Psoas muscle (tissue), 8 donors: Measurements from ENCODE around the gene UPF1. TPM values are rescaled to one million over a fixed set of nuclear protein-coding genes. Genes with fewer than 3 reads are reported as not detected.

ENCODE experiments used
- ATAC-seq, 4 donors: fragments of 200-7000 bp; cut with Tn5 transposase; one replicate each; pipeline ENCODE4 v1.9.1; 2020; ENCODE audit warnings: moderate library complexity in 3 of 4, mild to moderate bottlenecking in 2 of 4
- DNase-seq, 2 donors: peaks; one replicate each; pipeline ENCODE4 v3.0.0-alpha.2; 2020
- H3K27ac ChIP-seq: fragments of 200-600 bp; one replicate; pipeline ENCODE4 v1.8.0; 2022
- H3K27me3 ChIP-seq, 3 donors: fragments of 200-600 bp in 1 of 3; one replicate each; pipeline versions ENCODE4 v1.6.1 to v1.8.0; 2013 to 2022; ENCODE audit warnings: low read length in 2 of 3, mild to moderate bottlenecking in 2 of 3, moderate library complexity in 1 of 3; ENCODE audit not compliant: insufficient read depth in 3 of 3
- H3K36me3 ChIP-seq, 2 donors: fragments of 200-600 bp in 1 of 2; one replicate each; pipeline versions ENCODE4 v1.6.1 to v1.8.0; 2013 to 2022; ENCODE audit warnings: low read depth in 1 of 2, mild to moderate bottlenecking in 1 of 2, moderate library complexity in 1 of 2; ENCODE audit not compliant: insufficient read depth in 1 of 2
- H3K4me1 ChIP-seq: fragments of 200-600 bp; one replicate; pipeline ENCODE4 v1.8.0; 2022
- H3K4me3 ChIP-seq: fragments of 200-600 bp; one replicate; pipeline ENCODE4 v1.8.0; 2022; ENCODE audit warnings: mild to moderate bottlenecking
- H3K9me3 ChIP-seq: fragments of 200-600 bp; one replicate; pipeline ENCODE4 v1.8.0; 2022
- WGBS, 3 donors: extraction: QIAGEN DNeasy Blood & Tissue Kit; methylation state at CpG; one replicate each; pipeline versions ENCODE4 v1.1.6 to v1.1.7; 2013; 5-methylcytosine and 5-hydroxymethylcytosine counted together
- intact Hi-C, 2 donors: fragments of 100-400 bp; cut with DNase I; formaldehyde crosslinking; loops; one replicate each; pipeline versions ENCODE4 v1.11.0 to v1.14.2; 2022
- polyA plus RNA-seq, 3 donors: library from polyadenylated mRNA; stranded (reverse); fragments of 200-250 nt; gene quantifications; one replicate each; pipeline ENCODE4 v1.2.3, GENCODE V29; 2013
- total RNA-seq, 4 donors: library from RNA; stranded (reverse); fragmentation: NEBNext Ultra II Directional in 2 of 4; extraction: Animal tissue kit (Norgen Biotek cat#: 25700) in 2 of 4; gene quantifications; one replicate each; pipeline versions ENCODE4 v1.2.1 to v1.2.4, GENCODE V29; 2021 to 2023
- TF ChIP-seq, protein P1 (sequence below): fragments of 200-600 bp; IDR thresholded peaks from one replicate; pipeline ENCODE4 v1.8.0; 2022; ENCODE audit warnings: antibody characterized with exemption
- donor health status: healthy with polysubstance abuse.
- donor health status: DM: no; HTN: no; CAD: no; lungs with moderate emphysema.
- donor health status: Bipolar disorder and iron deficiency.
- donor health status: healthy.
- donor health status: DM: yes; HTN: yes; CAD: no.
- donor health status: DM: no; HTN: no; CAD: no.
- donor health status: DM: no; HTN: no; CAD: no.
- donor health status: DM: yes; HTN: yes; CAD: no.

Gene UPF1
- total and polyA plus RNA-seq, 7 donors, result 15.6 to 45.0 (median 34.6) TPM

- Histone ChIP-seq H3K36me3 (peaks cover 9 to 98% of the 10 kb centered on the region in 2 donors), H3K4me1 (peaks cover 14% of the 10 kb centered on the region), H3K4me3 (no peak overlapping the region), H3K27me3 (no peaks in the 10 kb centered on the region), H3K27ac (no peak overlapping the region), H3K9me3 (no peaks in the 10 kb centered on the region)
- DNase-seq (peak in 1 of 2 donors; percentile 11), ATAC-seq (no peak)
- TF ChIP-seq, protein P1, sequence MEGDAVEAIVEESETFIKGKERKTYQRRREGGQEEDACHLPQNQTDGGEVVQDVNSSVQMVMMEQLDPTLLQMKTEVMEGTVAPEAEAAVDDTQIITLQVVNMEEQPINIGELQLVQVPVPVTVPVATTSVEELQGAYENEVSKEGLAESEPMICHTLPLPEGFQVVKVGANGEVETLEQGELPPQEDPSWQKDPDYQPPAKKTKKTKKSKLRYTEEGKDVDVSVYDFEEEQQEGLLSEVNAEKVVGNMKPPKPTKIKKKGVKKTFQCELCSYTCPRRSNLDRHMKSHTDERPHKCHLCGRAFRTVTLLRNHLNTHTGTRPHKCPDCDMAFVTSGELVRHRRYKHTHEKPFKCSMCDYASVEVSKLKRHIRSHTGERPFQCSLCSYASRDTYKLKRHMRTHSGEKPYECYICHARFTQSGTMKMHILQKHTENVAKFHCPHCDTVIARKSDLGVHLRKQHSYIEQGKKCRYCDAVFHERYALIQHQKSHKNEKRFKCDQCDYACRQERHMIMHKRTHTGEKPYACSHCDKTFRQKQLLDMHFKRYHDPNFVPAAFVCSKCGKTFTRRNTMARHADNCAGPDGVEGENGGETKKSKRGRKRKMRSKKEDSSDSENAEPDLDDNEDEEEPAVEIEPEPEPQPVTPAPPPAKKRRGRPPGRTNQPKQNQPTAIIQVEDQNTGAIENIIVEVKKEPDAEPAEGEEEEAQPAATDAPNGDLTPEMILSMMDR, result no peak
- WGBS, 3 donors, result 67 to 73% (median 69%) methylated on average over 16 of the region's 16 CpGs
- intact Hi-C loops, result no loop called here
Measured at GRCh38 chr19:18863843-18864362, 32.1 kb downstream of the UPF1 start.

- Histone ChIP-seq H3K27ac (no peak overlapping the region), H3K9me3 (no peaks in the 10 kb centered on the region), H3K4me1 (peaks cover 1% of the 10 kb centered on the region), H3K27me3 (peaks cover 0 to 2% (median 0%) of the 10 kb centered on the region in 3 donors), H3K4me3 (no peak overlapping the region), H3K36me3 (peaks cover 9 to 83% of the 10 kb centered on the region in 2 donors)
- DNase-seq (peak in 1 of 2 donors; percentile 12), ATAC-seq (no peak)
- intact Hi-C loops, result no loop called here
- TF ChIP-seq, protein P1, result no peak
- 86 to 93% (median 90%) methylated on average over 26 to 27 of the region's 27 CpGs for WGBS, 3 donors
Measured at GRCh38 chr19:18865106-18865972, 33.6 kb downstream of the UPF1 start.

- Histone ChIP-seq H3K9me3 (no peaks in the 10 kb centered on the region), H3K27ac (no peak overlapping the region), H3K36me3 (peaks cover 9 to 75% of the 10 kb centered on the region in 2 donors), H3K4me1 (no peaks in the 10 kb centered on the region), H3K4me3 (no peak overlapping the region), H3K27me3 (peaks cover 0 to 2% (median 0%) of the 10 kb centered on the region in 3 donors)
- 40 to 50% (median 42%) methylated on average over 37 to 38 of the region's 38 CpGs for WGBS, 3 donors
- intact Hi-C loops, result no loop called here
- DNase-seq (peak; percentile 71 to 80), ATAC-seq (peak; percentile 83 to 88 (median 85))
- TF ChIP-seq, protein P1, result peak; percentile 98
Measured at GRCh38 chr19:18865973-18866799, 34.4 kb downstream of the UPF1 start.

DNA sequence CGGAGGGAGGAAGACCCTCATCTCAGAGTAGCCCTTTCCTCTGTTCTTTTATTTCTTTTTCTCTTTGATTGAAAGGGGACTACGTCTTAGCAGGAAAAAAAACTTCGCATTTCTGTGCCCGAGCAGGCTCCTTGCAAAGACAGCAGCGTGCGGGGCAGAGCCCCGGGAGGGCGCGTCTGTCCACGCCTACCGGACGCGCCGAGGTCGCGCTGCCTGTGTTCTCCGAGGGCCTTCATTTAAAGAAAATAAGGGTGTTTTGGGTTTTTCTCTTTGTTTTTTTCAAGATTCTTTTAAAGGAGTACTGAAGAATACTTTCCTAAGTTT, 35.0 kb downstream of the UPF1 start:
- DNase-seq (peak in 1 of 2 donors; percentile 15), ATAC-seq (peak in 1 of 4 donors; percentile 16)
- WGBS, 3 donors, result 60 to 72% (median 71%) methylated on average over 17 of the region's 17 CpGs
- H3K36me3 ChIP-seq, result peaks cover 9 to 69% of the 10 kb centered on the region in 2 donors
- no peaks in the 10 kb centered on the region for H3K9me3 ChIP-seq
- H3K27ac ChIP-seq, result no peak overlapping the region
- no peaks in the 10 kb centered on the region for H3K4me1 ChIP-seq
- intact Hi-C loops, result no loop called here
- H3K27me3 ChIP-seq, result peaks cover 0 to 2% (median 0%) of the 10 kb centered on the region in 3 donors
- TF ChIP-seq, protein P1, result no peak
- no peak overlapping the region for H3K4me3 ChIP-seq
